Activated CD4-positive, alpha-beta T cell treated with anti-CD3 and anti-CD28 coated beads for 4 hours (primary cell): ENCODE measurements around the gene RNF149.
"Not testable (repeated sequence)": the region's sequence is repeated elsewhere in the genome, so short reads cannot be mapped to it uniquely, and the experiment has no call there.

Source experiments
- DNase-seq, 2 donors: peaks; one replicate each; pipeline ENCODE4 v3.0.0-alpha.2; 2020

Gene RNF149

GRCh38 chr2:101308432-101309210, at the start of gene RNF149:
RNF149 (minus strand) TSS chr2:101308701; CDS start chr2:101308588, 113 bp downstream.
- DNase-seq, result peak; percentile 90 to 91

GRCh38 chr2:101357376-101357775, 48.9 kb upstream of the RNF149 start:
- DNase-seq, result no peak

- no peak for DNase-seq
Observed at GRCh38 chr2:101356521-101356920, 48.0 kb upstream of the RNF149 start.

GRCh38 chr2:101356055-101356454, 47.6 kb upstream of the RNF149 start:
- no peak for DNase-seq

GRCh38 chr2:101355401-101356054, 47.0 kb upstream of the RNF149 start:
- no peak for DNase-seq

- DNase-seq, result no peak
Observed at GRCh38 chr2:101354420-101355311, 46.2 kb upstream of the RNF149 start.

GRCh38 chr2:101352631-101353030, 44.1 kb upstream of the RNF149 start:
- not testable (repeated sequence) for DNase-seq

- no peak for DNase-seq
Observed at GRCh38 chr2:101351207-101351606, 42.7 kb upstream of the RNF149 start.

GRCh38 chr2:101349893-101350662, 41.6 kb upstream of the RNF149 start:
- DNase-seq, result no peak

- DNase-seq, result no peak
Observed at GRCh38 chr2:101348883-101349282, 40.4 kb upstream of the RNF149 start.

- DNase-seq, result no peak
Observed at GRCh38 chr2:101346909-101347308, 38.4 kb upstream of the RNF149 start.

GRCh38 chr2:101344137-101344536, 35.6 kb upstream of the RNF149 start:
- no peak for DNase-seq

GRCh38 chr2:101342625-101343008, 34.1 kb upstream of the RNF149 start:
- no peak for DNase-seq

GRCh38 chr2:101341901-101342624, 33.6 kb upstream of the RNF149 start:
- DNase-seq, result peak; percentile 65 to 72

GRCh38 chr2:101341421-101341820, 32.9 kb upstream of the RNF149 start:
- peak in 1 of 2 donors; percentile 23 for DNase-seq

GRCh38 chr2:101340141-101340551, 31.6 kb upstream of the RNF149 start:
- no peak for DNase-seq

GRCh38 chr2:101339266-101339880, 30.9 kb upstream of the RNF149 start:
- no peak for DNase-seq

- no peak for DNase-seq
Observed at GRCh38 chr2:101337877-101338276, 29.4 kb upstream of the RNF149 start.

GRCh38 chr2:101332885-101333766, 24.6 kb upstream of the RNF149 start:
- DNase-seq, result no peak

- DNase-seq, result no peak
Observed at GRCh38 chr2:101331202-101331601, 22.7 kb upstream of the RNF149 start.
